ENCODE results near the gene CDC42EP3.

CDC42EP3 gene

DNA sequence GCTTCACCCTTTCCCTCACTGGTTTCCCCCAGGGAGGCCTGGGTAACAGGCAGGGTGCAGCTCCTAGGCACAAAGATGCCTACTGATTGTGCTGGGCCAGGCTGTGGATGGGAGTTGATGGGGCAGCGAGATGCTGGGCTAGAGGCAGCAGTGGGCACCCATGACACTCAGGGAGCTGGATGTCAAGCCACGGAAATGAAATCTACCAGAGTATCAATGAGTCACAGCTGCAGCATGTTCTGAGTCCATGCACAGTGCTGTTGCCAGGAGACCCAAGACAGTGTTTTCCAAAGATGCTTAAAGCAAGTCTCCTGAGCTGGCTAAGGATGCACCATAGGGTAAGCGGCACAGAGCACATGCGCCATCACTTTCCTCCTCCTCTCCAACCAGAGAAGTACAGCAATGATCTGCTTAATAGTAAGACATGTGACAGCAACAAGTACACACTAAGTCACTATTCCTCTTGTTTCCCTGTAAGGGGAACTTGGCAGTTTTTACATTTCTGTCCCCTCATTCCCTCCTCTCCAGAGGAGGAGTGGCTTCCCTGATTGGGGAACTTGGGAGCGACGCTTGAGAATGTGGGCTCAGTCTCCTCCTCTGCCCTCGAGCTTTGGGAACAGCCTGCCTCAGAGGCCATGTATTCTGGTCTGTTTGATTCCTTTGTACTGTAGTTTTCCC is 57.2 kb downstream of the CDC42EP3 start:
- DNase-seq, result no peak

DNA sequence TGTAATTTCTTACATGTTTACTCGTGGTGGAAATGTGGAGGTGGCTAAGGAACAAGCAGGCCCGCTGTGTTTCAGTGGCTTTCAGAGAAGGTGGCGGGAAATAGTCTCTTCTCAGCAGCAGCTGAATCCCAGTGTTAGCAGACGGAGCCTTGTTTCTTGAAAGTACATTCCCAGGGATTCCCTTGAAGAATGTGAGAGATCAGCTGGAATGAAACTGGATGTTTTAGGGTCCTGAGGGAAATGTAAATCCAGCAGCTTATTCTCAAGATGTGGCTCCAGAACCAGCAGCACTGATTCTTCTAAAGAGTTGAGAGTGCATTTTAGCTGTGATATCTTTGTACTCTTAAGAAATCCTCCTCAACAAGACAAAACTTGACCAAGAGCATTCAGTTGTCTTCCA is 59.1 kb downstream of the CDC42EP3 start:
- DNase-seq, result no peak

DNA sequence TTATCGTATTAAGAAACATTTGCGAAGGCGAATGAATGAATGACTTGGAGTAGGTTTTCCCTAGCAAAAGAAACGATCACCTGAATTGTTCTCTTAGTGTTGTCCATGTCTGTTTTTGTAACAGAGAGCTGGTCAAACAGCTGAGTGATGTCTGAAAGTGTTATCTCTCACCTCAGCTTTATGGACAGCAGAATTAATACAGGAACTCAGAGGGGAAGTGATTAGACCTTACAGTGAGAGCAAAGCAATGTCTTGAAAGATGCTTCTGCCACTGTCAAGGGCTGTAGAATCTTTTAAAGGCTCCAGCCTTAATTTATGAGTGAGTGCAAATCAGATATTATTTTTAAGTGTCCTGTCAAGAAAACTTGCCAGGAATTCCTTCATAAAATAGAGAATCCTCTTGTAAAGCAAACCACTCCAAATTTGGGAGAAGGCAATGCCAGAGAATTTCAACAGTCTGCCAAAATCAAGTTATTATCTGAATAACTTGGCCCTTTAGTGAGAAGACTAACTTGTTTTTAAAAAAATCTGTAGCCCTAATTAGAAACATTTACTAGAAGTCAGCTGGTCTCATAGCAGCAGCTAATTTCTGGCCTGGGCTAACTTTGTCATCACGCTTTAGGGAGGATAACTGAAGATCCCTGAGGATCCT is 60.7 kb downstream of the CDC42EP3 start:
- DNase-seq, result no peak

DNA sequence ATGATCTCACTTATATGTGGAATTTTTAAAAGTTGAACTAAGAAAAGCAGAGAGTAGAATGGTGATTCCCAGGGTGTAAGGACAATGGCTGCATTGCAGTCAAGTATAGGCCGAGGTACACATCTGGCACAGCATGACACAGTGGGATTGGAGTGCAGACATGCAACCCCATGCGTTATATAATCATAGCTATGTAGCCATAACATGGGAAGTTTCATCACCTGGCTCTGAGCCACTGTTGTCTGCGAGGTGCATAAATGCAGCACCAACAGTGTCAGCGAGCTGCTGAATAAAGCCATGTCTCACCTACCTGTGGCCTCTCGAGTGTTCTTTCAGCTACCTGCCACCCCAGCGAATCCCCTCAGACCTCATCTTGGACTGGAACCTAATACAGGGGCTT is 61.7 kb downstream of the CDC42EP3 start:
- DNase-seq, result no peak

DNA sequence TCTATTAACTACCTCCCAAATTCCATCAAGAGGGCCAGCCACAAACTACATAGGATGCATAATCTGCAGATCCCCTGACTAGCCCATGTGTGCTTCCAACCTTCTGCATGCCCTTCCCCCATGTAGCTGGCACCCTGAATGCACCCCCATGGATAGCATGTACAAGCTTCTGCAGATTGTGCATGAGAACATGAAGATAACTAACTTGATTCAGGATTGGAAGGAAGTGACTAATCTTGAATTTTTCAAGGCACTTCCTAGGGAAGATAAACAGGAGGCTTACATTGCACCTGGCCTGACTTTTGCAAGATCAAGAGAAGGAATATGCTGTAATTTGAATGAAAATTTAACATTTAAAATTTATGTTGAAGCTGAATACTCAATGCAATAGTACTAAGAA is 66.7 kb downstream of the CDC42EP3 start:
- no peak for DNase-seq

DNA sequence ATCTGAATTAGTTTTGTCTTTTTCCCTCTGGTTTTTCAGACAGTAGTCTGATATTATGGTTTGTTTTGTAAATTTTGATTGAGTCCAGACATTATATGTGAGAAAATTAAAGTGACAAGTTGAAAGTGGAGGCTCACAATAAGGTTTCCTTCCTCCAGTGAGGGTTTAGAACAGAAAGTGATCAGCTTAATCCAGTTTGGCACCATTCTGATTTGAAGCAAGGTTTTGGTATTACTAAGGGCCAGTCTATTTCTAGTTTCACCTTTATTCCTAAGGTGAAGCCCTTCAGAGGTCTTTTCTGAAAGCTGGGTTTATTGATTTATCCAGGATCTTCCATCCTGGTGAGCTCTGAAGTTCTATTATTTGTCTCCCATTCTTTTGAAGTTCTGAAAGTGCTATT is 68.7 kb downstream of the CDC42EP3 start:
- DNase-seq, result no peak

DNA sequence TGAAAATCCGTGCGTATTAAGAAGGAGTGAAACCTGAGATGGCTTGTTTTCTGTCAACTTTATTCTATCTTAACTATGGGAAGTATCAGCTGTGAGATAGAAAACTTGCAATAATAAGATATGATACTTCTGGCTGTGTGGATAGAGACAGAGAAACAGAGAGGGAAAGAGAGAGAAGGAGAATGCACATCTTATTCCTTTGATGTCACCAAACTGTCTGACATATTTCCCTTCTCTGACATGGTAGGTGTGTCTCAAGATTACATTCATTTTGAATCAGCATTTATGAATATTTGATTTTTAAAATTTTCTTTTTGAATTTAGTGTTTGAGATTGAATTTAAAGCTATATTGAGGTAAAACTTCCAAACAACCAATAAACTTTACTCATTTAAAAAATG is 69.4 kb downstream of the CDC42EP3 start:
- no peak for DNase-seq

GRCh38 chr2:37601569-37601968 is 69.9 kb downstream of the CDC42EP3 start:
- no peak for DNase-seq

- DNase-seq, result no peak
Observed at GRCh38 chr2:37600735-37601134, 70.7 kb downstream of the CDC42EP3 start.

GRCh38 chr2:37599688-37600525 is 71.5 kb downstream of the CDC42EP3 start:
- no peak for DNase-seq

DNA sequence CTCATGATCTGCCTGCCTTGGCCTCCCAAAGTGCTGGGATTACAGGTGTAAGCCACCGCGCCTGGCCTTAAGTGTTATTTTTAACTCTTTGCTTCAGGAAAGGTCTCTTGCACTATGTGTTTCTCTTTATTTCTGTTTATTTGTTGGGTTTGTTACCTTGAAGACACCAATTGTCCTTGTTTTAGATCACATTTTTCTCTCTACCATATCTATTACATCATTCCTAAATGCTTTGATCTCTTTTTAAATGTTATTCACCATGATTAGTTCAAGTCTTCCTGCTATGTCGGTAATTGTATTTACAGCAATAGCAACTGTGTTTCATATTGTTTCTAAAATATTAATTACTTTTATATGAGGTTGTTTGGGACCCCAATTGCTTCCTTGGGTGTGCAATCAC is 77.7 kb downstream of the CDC42EP3 start:
- DNase-seq, result no peak

GRCh38 chr2:37593024-37593423 is 78.4 kb downstream of the CDC42EP3 start:
- no peak for DNase-seq

Measured in hippocampal formation (tissue), 2 donors.